OCI-LY7 (cell line): ENCODE data around the gene PPP1R12C.

Experiments used
- CTCF ChIP-seq: fragments of 200-600 bp; sonication (generic); conservative IDR thresholded peaks from 2 replicates; pipeline ENCODE4 v1.5.1; 2014; ENCODE audit warnings: mild to moderate bottlenecking, antibody characterized with exemption, low read length, moderate library complexity, mixed read lengths
- EZH2phosphoT487 ChIP-seq: fragments of 200-600 bp; sonication (generic); IDR thresholded peaks from 2 replicates; pipeline ENCODE4 v1.6.1; 2018; ENCODE audit warnings: low read depth, borderline replicate concordance, mild to moderate bottlenecking, mixed run types, antibody characterized with exemption, low read length, moderate library complexity, mixed read lengths

- TF ChIP-seq CTCF, result no peak
- no peak for TF ChIP-seq EZH2phosphoT487
Observed at GRCh38 chr19:55044286-55044685, 73.2 kb downstream of the PPP1R12C start.
